ENCODE measurements around the gene CMIP. TPM values are rescaled to one million over a fixed set of nuclear protein-coding genes. Genes with fewer than 3 reads are reported as not detected.

CMIP gene
- total RNA-seq, 1 experiment from 2014 or later, result 63.7 TPM

DNA sequence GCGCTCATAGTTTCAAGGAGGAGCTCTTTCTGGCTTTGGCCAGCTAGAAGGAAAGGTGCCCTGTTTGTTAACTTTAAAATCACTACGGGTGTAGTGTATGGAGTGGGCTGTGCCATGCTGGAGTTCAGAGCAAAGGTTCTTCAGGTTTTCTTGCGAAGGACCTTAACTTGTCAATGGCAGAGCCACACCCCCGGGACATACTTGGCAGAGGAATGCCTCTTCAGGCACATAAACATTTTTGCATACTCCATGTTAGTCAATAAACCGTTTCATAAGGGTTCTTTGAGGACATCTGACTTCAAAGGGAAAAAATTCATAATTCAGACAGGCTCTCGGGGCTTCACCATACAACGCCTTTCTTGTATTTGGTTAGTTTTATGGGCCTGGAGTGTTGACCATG, 221.5 kb downstream of the CMIP start:
- CTCF ChIA-PET, result interaction anchor here (0.7 to 1.3 kb wide), 2 partner anchors 64 to 262 kb away, joined by 3 read pairs; no protein-coding TSS in a partner anchor
- no peak overlapping the region for H3K4me3 Mint-ChIP-seq
- no peaks in the 10 kb centered on the region for H3K9me3 Mint-ChIP-seq
- POLR2A ChIA-PET, result interaction anchor here (0.6 kb wide), 1 partner anchor 192 kb away, joined by 11 read pairs; no protein-coding TSS in a partner anchor
- H3K4me1 Mint-ChIP-seq, result no peaks in the 10 kb centered on the region
- no peaks in the 10 kb centered on the region for H3K27me3 Mint-ChIP-seq (ENCODE audit: low read depth)
- DNase-seq (ENCODE audit: low spot score) (no peak), ATAC-seq (no peak)
- no peak for TF ChIP-seq JAZF1 (CRISPR knock-in tag; IDR thresholded peaks at IDR 0.05)
- no peak for TF ChIP-seq KAT7 (CRISPR knock-in tag; IDR thresholded peaks at IDR 0.05; ENCODE audit: borderline replicate concordance)
- TF ChIP-seq ZNF671 (CRISPR knock-in tag; IDR thresholded peaks at IDR 0.05), result no peak
- TF ChIP-seq TP53 (CRISPR knock-in tag; IDR thresholded peaks at IDR 0.05), result no peak
- TF ChIP-seq, protein P1, sequence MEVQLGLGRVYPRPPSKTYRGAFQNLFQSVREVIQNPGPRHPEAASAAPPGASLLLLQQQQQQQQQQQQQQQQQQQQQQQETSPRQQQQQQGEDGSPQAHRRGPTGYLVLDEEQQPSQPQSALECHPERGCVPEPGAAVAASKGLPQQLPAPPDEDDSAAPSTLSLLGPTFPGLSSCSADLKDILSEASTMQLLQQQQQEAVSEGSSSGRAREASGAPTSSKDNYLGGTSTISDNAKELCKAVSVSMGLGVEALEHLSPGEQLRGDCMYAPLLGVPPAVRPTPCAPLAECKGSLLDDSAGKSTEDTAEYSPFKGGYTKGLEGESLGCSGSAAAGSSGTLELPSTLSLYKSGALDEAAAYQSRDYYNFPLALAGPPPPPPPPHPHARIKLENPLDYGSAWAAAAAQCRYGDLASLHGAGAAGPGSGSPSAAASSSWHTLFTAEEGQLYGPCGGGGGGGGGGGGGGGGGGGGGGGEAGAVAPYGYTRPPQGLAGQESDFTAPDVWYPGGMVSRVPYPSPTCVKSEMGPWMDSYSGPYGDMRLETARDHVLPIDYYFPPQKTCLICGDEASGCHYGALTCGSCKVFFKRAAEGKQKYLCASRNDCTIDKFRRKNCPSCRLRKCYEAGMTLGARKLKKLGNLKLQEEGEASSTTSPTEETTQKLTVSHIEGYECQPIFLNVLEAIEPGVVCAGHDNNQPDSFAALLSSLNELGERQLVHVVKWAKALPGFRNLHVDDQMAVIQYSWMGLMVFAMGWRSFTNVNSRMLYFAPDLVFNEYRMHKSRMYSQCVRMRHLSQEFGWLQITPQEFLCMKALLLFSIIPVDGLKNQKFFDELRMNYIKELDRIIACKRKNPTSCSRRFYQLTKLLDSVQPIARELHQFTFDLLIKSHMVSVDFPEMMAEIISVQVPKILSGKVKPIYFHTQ (CRISPR knock-in tag; IDR thresholded peaks at IDR 0.05), result no peak
- TF ChIP-seq, protein P2, sequence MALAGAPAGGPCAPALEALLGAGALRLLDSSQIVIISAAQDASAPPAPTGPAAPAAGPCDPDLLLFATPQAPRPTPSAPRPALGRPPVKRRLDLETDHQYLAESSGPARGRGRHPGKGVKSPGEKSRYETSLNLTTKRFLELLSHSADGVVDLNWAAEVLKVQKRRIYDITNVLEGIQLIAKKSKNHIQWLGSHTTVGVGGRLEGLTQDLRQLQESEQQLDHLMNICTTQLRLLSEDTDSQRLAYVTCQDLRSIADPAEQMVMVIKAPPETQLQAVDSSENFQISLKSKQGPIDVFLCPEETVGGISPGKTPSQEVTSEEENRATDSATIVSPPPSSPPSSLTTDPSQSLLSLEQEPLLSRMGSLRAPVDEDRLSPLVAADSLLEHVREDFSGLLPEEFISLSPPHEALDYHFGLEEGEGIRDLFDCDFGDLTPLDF (CRISPR knock-in tag; IDR thresholded peaks at IDR 0.05), result no peak
- no peak for TF ChIP-seq ELF4 (CRISPR knock-in tag; IDR thresholded peaks at IDR 0.05; ENCODE audit: low read depth)
- TF ChIP-seq, protein P3, sequence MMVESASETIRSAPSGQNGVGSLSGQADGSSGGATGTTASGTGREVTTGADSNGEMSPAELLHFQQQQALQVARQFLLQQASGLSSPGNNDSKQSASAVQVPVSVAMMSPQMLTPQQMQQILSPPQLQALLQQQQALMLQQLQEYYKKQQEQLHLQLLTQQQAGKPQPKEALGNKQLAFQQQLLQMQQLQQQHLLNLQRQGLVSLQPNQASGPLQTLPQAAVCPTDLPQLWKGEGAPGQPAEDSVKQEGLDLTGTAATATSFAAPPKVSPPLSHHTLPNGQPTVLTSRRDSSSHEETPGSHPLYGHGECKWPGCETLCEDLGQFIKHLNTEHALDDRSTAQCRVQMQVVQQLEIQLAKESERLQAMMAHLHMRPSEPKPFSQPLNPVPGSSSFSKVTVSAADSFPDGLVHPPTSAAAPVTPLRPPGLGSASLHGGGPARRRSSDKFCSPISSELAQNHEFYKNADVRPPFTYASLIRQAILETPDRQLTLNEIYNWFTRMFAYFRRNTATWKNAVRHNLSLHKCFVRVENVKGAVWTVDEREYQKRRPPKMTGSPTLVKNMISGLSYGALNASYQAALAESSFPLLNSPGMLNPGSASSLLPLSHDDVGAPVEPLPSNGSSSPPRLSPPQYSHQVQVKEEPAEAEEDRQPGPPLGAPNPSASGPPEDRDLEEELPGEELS (CRISPR knock-in tag; IDR thresholded peaks at IDR 0.05), result no peak
- TF ChIP-seq RORB (CRISPR knock-in tag; IDR thresholded peaks at IDR 0.05), result no peak
- TF ChIP-seq CREM (CRISPR knock-in tag; IDR thresholded peaks at IDR 0.05), result no peak
- TF ChIP-seq CBFB (CRISPR knock-in tag; IDR thresholded peaks at IDR 0.05; ENCODE audit: low read depth), result no peak
- TF ChIP-seq GABPB1 (CRISPR knock-in tag; IDR thresholded peaks at IDR 0.05), result no peak
- TF ChIP-seq, protein P4, sequence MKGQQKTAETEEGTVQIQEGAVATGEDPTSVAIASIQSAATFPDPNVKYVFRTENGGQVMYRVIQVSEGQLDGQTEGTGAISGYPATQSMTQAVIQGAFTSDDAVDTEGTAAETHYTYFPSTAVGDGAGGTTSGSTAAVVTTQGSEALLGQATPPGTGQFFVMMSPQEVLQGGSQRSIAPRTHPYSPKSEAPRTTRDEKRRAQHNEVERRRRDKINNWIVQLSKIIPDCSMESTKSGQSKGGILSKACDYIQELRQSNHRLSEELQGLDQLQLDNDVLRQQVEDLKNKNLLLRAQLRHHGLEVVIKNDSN (CRISPR knock-in tag; IDR thresholded peaks at IDR 0.05), result no peak
- TF ChIP-seq NR2C2 (CRISPR knock-in tag; IDR thresholded peaks at IDR 0.05), result no peak
- TF ChIP-seq, protein P5, sequence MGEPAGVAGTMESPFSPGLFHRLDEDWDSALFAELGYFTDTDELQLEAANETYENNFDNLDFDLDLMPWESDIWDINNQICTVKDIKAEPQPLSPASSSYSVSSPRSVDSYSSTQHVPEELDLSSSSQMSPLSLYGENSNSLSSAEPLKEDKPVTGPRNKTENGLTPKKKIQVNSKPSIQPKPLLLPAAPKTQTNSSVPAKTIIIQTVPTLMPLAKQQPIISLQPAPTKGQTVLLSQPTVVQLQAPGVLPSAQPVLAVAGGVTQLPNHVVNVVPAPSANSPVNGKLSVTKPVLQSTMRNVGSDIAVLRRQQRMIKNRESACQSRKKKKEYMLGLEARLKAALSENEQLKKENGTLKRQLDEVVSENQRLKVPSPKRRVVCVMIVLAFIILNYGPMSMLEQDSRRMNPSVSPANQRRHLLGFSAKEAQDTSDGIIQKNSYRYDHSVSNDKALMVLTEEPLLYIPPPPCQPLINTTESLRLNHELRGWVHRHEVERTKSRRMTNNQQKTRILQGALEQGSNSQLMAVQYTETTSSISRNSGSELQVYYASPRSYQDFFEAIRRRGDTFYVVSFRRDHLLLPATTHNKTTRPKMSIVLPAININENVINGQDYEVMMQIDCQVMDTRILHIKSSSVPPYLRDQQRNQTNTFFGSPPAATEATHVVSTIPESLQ (CRISPR knock-in tag; IDR thresholded peaks at IDR 0.05), result no peak
- TF ChIP-seq, protein P6, sequence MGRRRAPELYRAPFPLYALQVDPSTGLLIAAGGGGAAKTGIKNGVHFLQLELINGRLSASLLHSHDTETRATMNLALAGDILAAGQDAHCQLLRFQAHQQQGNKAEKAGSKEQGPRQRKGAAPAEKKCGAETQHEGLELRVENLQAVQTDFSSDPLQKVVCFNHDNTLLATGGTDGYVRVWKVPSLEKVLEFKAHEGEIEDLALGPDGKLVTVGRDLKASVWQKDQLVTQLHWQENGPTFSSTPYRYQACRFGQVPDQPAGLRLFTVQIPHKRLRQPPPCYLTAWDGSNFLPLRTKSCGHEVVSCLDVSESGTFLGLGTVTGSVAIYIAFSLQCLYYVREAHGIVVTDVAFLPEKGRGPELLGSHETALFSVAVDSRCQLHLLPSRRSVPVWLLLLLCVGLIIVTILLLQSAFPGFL (CRISPR knock-in tag; IDR thresholded peaks at IDR 0.05; ENCODE audit: borderline replicate concordance), result no peak
- TF ChIP-seq ZNF232 (CRISPR knock-in tag; IDR thresholded peaks at IDR 0.05), result no peak
- TF ChIP-seq TCF7 (CRISPR knock-in tag; IDR thresholded peaks at IDR 0.05; ENCODE audit: low read depth), result no peak
- H3K27ac Mint-ChIP-seq, result no peak overlapping the region
- peaks cover 37% of the 10 kb centered on the region for H3K36me3 Mint-ChIP-seq

All from WTC11 (cell line).